SK-N-SH (cell line): Measurements from ENCODE around the gene BICC1. TPM values are rescaled to one million over a fixed set of nuclear protein-coding genes. Genes with fewer than 3 reads are reported as not detected.

Source experiments
- CTCF ChIA-PET: fragments of 300-600, 350-600 bp; formaldehyde crosslinking; extraction: SDS; loops from one replicate; lab custom pipeline; 2021; lab: Yijun Ruan, JAX
- POLR2A ChIA-PET: fragments of 350-600 bp; sonication (Branson Sonifier 250); formaldehyde crosslinking; extraction: SDS; loops from one replicate; lab custom pipeline; 2020; ENCODE audit warnings: antibody characterized with exemption, inconsistent platforms; lab: Yijun Ruan, JAX
- DNase-seq: peaks from one replicate; pipeline ENCODE4 v3.0.0; 2012
- H2AFZ ChIP-seq: fragments of 200-600 bp; sonication (generic); 2 replicates; pipeline ENCODE4 v1.8.1; 2016; ENCODE audit warnings: antibody characterized with exemption, mild to moderate bottlenecking, low read depth
- H3F3A ChIP-seq: fragments of 200-600 bp; sonication (generic); replicated peaks from 2 replicates; pipeline ENCODE3; 2016; ENCODE audit warnings: antibody characterized with exemption, mild to moderate bottlenecking; ENCODE audit not compliant: insufficient read depth
- H3K27ac ChIP-seq, 2 experiments: fragments of 200-500 bp in 1 of 2; fragments of 200-600 bp in 1 of 2; sonication (Bioruptor generic) in 1 of 2; sonication (generic), shearing (Covaris generic) in 1 of 2; 2 replicates each; pipeline versions ENCODE4 v1.5.1 to v1.6.1; 2014 to 2016; ENCODE audit warnings: low read depth in 2 of 2, inconsistent platforms in 1 of 2, low read length in 1 of 2, mild to moderate bottlenecking in 1 of 2, mixed read lengths in 1 of 2
- H3K27me3 ChIP-seq: fragments of 200-600 bp; sonication (generic), shearing (Covaris generic); 2 replicates; pipeline ENCODE4 v1.6.1; 2016; ENCODE audit warnings: mixed run types; ENCODE audit not compliant: insufficient read depth
- H3K36me3 ChIP-seq, 2 experiments: fragments of 200-500 bp in 1 of 2; fragments of 200-600 bp in 1 of 2; sonication (Bioruptor generic) in 1 of 2; sonication (generic) in 1 of 2; replicated peaks in 1 of 2; 2 replicates each; pipeline versions ENCODE3 to v1.5.1; 2014 to 2016; ENCODE audit warnings: low read length in 1 of 2, mild to moderate bottlenecking in 1 of 2; ENCODE audit not compliant: insufficient read depth in 2 of 2, control insufficient read depth in 1 of 2
- H3K4me1 ChIP-seq, 2 experiments: fragments of 200-500 bp in 1 of 2; fragments of 200-600 bp in 1 of 2; sonication (Bioruptor generic) in 1 of 2; sonication (generic), shearing (Covaris generic) in 1 of 2; 2 replicates each; pipeline versions ENCODE4 v1.5.1 to v1.6.1; 2014 to 2016; ENCODE audit warnings: low read depth in 1 of 2, low read length in 1 of 2, mixed run types in 1 of 2; ENCODE audit not compliant: insufficient read depth in 2 of 2, control insufficient read depth in 1 of 2
- H3K4me2 ChIP-seq: fragments of 200-600 bp; sonication (generic), shearing (Covaris generic); 2 replicates; pipeline ENCODE4 v1.6.1; 2017; ENCODE audit warnings: mixed run types
- H3K4me3 ChIP-seq, 2 experiments: fragments of 200-500 bp in 1 of 2; fragments of 200-600 bp in 1 of 2; sonication (Bioruptor generic) in 1 of 2; sonication (generic), shearing (Covaris generic) in 1 of 2; 2 replicates each; pipeline versions ENCODE4 v1.5.1 to v1.8.1; 2014 to 2016; ENCODE audit warnings: low read depth in 2 of 2, inconsistent platforms in 1 of 2, low read length in 1 of 2, mild to moderate bottlenecking in 1 of 2, mixed read lengths in 1 of 2, moderate library complexity in 1 of 2
- H3K79me2 ChIP-seq: fragments of 200-600 bp; sonication (generic); 2 replicates; pipeline ENCODE4 v1.8.1; 2017; ENCODE audit warnings: mild to moderate bottlenecking; ENCODE audit not compliant: insufficient read depth
- H3K9ac ChIP-seq: fragments of 200-600 bp; sonication (generic); 2 replicates; pipeline ENCODE4 v1.6.1; 2017; ENCODE audit warnings: mixed run types
- H3K9me2 ChIP-seq: fragments of 200-600 bp; sonication (generic); 2 replicates; pipeline ENCODE4 v1.6.1; 2017; ENCODE audit warnings: mixed run types
- H3K9me3 ChIP-seq: fragments of 200-600 bp; sonication (generic); 2 replicates; pipeline ENCODE4 v1.6.1; 2017; ENCODE audit warnings: mixed run types, mild to moderate bottlenecking, moderate library complexity
- H4K20me1 ChIP-seq: fragments of 200-600 bp; sonication (generic); 2 replicates; pipeline ENCODE4 v1.6.1; 2017; ENCODE audit warnings: mild to moderate bottlenecking, mixed run types; ENCODE audit not compliant: insufficient read depth
- ELF1 ChIP-seq: IDR thresholded peaks from 2 replicates; pipeline ENCODE4 v1.4.0; 2012
- EZH2phosphoT487 ChIP-seq: fragments of 200-600 bp; sonication (generic); IDR thresholded peaks from 2 replicates; pipeline ENCODE4 v1.6.1; 2017; ENCODE audit warnings: low read depth, mixed run types, mild to moderate bottlenecking, antibody characterized with exemption, moderate library complexity, borderline replicate concordance
- FOSL2 ChIP-seq: IDR thresholded peaks from 2 replicates; pipeline ENCODE4 v1.4.0; 2012; ENCODE audit warnings: low read depth, mild to moderate bottlenecking, moderate library complexity, borderline replicate concordance
- FOXJ3 ChIP-seq: sonication (generic); formaldehyde crosslinking; IDR thresholded peaks from 2 replicates; pipeline ENCODE4 v1.5.1; 2020; ENCODE audit warnings: mild to moderate bottlenecking, missing genetic modification reagents
- FOXM1 ChIP-seq: IDR thresholded peaks from 2 replicates; pipeline ENCODE4 v1.4.0; 2012; ENCODE audit warnings: low read depth, mild to moderate bottlenecking
- MXI1 ChIP-seq: IDR thresholded peaks from 2 replicates; pipeline ENCODE4 v1.6.1; 2012; ENCODE audit warnings: mild to moderate bottlenecking, low read depth, low read length, improper control_type of control experiment
- NFIC ChIP-seq: IDR thresholded peaks from 2 replicates; pipeline ENCODE4 v1.4.0; 2012; ENCODE audit warnings: borderline replicate concordance
- NRF1 ChIP-seq: IDR thresholded peaks from 2 replicates; pipeline ENCODE4 v1.6.1; 2012; ENCODE audit warnings: low read depth, mild to moderate bottlenecking, low read length
- POLR2AphosphoS5 ChIP-seq: IDR thresholded peaks from 2 replicates; pipeline ENCODE4 v1.6.1; 2012; ENCODE audit warnings: low read depth, low read length
- RAD21 ChIP-seq: IDR thresholded peaks from 2 replicates; pipeline ENCODE4 v1.6.1; 2012; ENCODE audit warnings: mild to moderate bottlenecking, low read length
- RFX5 ChIP-seq: IDR thresholded peaks from 2 replicates; pipeline ENCODE4 v1.6.1; 2012; ENCODE audit warnings: mild to moderate bottlenecking, improper control_type of control experiment, low read length
- RXRA ChIP-seq: IDR thresholded peaks from 2 replicates; pipeline ENCODE4 v1.4.0; 2012; ENCODE audit warnings: low read depth, mild to moderate bottlenecking, borderline replicate concordance
- SIN3A ChIP-seq: IDR thresholded peaks from 2 replicates; pipeline ENCODE4 v1.6.1; 2012; ENCODE audit warnings: low read depth, mild to moderate bottlenecking, low read length, moderate library complexity, borderline replicate concordance
- TCF12 ChIP-seq: IDR thresholded peaks from 2 replicates; pipeline ENCODE4 v1.4.0; 2012
- TEAD4 ChIP-seq: IDR thresholded peaks from 2 replicates; pipeline ENCODE4 v1.4.0; 2012; ENCODE audit warnings: mild to moderate bottlenecking, borderline replicate concordance; ENCODE audit not compliant: insufficient read depth
- WGBS: methylation state at CpG from one replicate; pipeline ENCODE4 v1.1.6; 2017; ENCODE audit warnings: low lambda C conversion rate; 5-methylcytosine and 5-hydroxymethylcytosine counted together
- polyA plus RNA-seq, 3 experiments: library from polyadenylated mRNA; depleted of rRNA; stranded (reverse); fragments of >200 nt; gene quantifications; 2 replicates each; pipeline ENCODE4 v1.2.3, GENCODE V29; 2012
- TF ChIP-seq, protein P1 (sequence below): IDR thresholded peaks from 2 replicates; pipeline ENCODE4 v1.4.0; 2012; ENCODE audit warnings: low read depth, borderline replicate concordance
- TF ChIP-seq, protein P2 (sequence below): fragments of 150-350 bp; IDR thresholded peaks from 2 replicates; pipeline ENCODE4 v1.6.1; 2017; ENCODE audit warnings: antibody characterized with exemption, low read length, low read depth, borderline replicate concordance

The BICC1 gene
- polyA plus RNA-seq, 1 of the 3 experiments (the other 2 are of a cell fraction) = 1.5 TPM

DNA sequence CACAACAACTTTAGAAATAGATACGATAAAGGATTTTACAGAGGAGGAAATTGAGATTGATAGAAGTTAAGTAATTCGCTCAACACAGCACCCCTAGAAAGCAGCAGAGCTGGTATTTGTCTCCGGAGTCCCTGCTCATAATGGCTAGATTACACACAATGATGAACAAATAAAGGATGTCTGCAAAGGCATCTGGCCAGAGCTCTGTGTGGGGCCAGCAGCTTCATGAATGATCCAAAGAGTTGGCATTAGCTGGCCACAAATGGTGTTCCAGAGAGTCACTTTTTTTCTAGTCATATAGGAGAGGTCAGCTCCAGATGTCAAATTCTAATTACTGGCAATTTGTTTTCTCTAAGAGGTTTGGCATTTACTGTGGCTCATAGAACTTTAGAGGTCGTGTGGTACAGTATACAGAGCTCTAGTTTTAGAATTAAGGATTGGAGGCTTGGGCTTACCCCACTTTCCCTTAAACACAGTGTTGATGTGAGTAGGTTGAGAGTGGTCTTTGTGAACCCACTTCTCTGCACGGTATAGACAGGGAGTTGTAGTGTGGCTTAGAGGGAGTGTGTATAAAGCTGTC is 186.2 kb downstream of the BICC1 start (continued):
- TF ChIP-seq, protein P1, sequence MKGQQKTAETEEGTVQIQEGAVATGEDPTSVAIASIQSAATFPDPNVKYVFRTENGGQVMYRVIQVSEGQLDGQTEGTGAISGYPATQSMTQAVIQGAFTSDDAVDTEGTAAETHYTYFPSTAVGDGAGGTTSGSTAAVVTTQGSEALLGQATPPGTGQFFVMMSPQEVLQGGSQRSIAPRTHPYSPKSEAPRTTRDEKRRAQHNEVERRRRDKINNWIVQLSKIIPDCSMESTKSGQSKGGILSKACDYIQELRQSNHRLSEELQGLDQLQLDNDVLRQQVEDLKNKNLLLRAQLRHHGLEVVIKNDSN = 0 out of 2 replicates have a peak, but pooled peaks have one; percentile 13
- TF ChIP-seq POLR2AphosphoS5 (peak; percentile 50; the same call in 1 of the 2 replicates), SIN3A (no peak), NFIC (peak; percentile 62), MXI1 (no peak), EZH2phosphoT487 (no peak), TEAD4 (peak; percentile 51; the same call in 1 of the 2 replicates), RXRA (no peak)
- TF ChIP-seq, protein P2, sequence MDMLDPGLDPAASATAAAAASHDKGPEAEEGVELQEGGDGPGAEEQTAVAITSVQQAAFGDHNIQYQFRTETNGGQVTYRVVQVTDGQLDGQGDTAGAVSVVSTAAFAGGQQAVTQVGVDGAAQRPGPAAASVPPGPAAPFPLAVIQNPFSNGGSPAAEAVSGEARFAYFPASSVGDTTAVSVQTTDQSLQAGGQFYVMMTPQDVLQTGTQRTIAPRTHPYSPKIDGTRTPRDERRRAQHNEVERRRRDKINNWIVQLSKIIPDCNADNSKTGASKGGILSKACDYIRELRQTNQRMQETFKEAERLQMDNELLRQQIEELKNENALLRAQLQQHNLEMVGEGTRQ = no peak
- TF ChIP-seq, all 33 proteins: peak for 17

DNA sequence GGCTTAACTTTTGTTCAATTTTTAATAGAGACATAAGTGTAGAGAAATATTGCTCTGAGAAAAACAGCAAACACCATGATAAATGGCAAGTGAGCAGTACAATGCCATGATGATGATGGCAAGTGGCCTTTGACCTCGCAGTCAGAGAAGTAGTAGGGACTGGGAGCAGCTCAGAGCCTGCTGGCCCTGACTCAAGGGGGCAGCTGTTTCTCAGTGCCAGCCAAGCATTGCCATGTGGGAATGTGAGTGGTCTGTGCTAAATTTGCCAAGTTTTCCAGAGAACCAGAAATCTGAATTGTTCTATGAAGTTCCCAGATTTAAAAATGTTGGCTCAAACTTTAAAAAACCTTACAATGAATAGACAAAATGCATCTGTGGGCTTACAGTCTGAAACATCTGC is 187.9 kb downstream of the BICC1 start:
- Histone ChIP-seq H3K9ac (no peak overlapping the region), H3K9me2 (no peaks in the 10 kb centered on the region), H3K9me3 (no peaks in the 10 kb centered on the region), H3K79me2 (no peaks in the 10 kb centered on the region), H3K4me2 (no peak overlapping the region), H3F3A (peaks cover 16% of the 10 kb centered on the region), H3K36me3 (no peaks in the 10 kb centered on the region), H3K4me3 (no peak overlapping the region)
- POLR2A ChIA-PET = no interaction called here
- TF ChIP-seq NFIC (0 out of 2 replicates have a peak, but pooled peaks have one; percentile 16), TCF12 (peak; percentile 25), FOSL2 (no peak)
- TF ChIP-seq, all 33 proteins: peak for 2
- peaks cover 30 to 35% of the 10 kb centered on the region in 2 experiments for H3K4me1 ChIP-seq
- CTCF ChIA-PET = interaction anchor here (1.3 kb wide), 1 partner anchor 170 kb away, joined by 4 read pairs; no protein-coding TSS in a partner anchor
- no peaks in the 10 kb centered on the region for H4K20me1 ChIP-seq
- H2AFZ ChIP-seq = no peak overlapping the region
- no peaks in the 10 kb centered on the region for H3K27me3 ChIP-seq
- DNase-seq = no peak
- H3K27ac ChIP-seq = peak overlapping the region in 1 of 2 experiments; percentile 47; a peak in 2 of 4 replicates
- 89% methylated on average over 1 of the region's 1 CpG for WGBS

DNA sequence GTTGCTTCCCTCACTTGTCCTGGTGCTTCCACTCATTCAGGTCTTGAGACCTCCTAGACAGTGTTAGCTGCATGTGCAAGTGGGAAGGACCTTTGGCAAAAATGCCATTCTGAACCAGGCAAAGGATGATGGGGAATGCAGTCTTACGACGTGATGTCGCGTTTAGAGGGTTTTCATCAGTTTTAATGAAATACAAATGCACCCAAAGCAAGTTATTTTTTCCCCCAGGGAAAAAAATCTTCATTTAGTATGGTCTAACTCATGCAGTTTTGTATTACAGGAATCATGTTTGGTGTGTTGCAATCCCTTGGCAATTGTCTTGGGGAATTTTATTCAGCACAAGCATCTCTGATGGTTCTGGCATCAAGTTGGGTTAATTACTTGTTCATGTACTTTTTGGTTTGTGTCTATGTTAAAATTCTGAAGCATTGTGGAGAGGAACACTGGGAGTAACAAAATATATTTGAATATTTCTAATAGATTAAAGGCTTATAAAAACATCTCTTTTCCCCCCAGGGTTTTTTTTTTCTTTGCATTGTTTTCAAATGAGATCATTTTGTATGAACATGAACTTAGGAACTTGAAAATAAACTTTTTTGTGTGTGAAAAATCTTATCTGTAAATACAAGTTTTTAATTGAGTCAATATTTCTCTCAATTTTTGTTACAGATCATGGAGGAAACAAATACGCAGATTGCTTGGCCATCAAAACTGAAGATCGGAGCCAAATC is 188.9 kb downstream of the BICC1 start:
- Histone ChIP-seq H2AFZ (no peak overlapping the region), H3K27ac (peak overlapping the region; percentile 16 to 46; a peak in 3 of 4 replicates), H4K20me1 (no peaks in the 10 kb centered on the region), H3K4me1 (peaks cover 30 to 35% of the 10 kb centered on the region in 2 experiments), H3K4me2 (peak overlapping the region; percentile 51; the same call in 1 of the 2 replicates), H3K79me2 (no peaks in the 10 kb centered on the region), H3K9me2 (no peaks in the 10 kb centered on the region), H3K36me3 (no peaks in the 10 kb centered on the region), H3K9me3 (no peaks in the 10 kb centered on the region), H3K4me3 (no peak overlapping the region), H3K9ac (no peak overlapping the region), H3F3A (peaks cover 16% of the 10 kb centered on the region), H3K27me3 (no peaks in the 10 kb centered on the region)
- no peak for DNase-seq
- TF ChIP-seq FOXM1 = no peak
- no peak for TF ChIP-seq TEAD4
- no peak for TF ChIP-seq RFX5
- TF ChIP-seq NRF1 = no peak
- no peak for TF ChIP-seq RXRA
- TF ChIP-seq FOXJ3 (CRISPR knock-in tag) = no peak
- no peak for TF ChIP-seq FOSL2
- no peak for TF ChIP-seq RAD21
- no peak for TF ChIP-seq ELF1
- ChIA-PET POLR2A (no interaction called here), CTCF (no interaction called here)
- WGBS = 58% methylated on average over 6 of the region's 6 CpGs
